Prostate gland (tissue), 2 donors: ENCODE results near the gene COL5A1.
"Not testable (repeated sequence)": the region's sequence is repeated elsewhere in the genome, so short reads cannot be mapped to it uniquely, and the experiment has no call there.

Experiments used
- CTCF ChIP-seq, 4 experiments: fragments of 200-600 bp in 2 of 4; fragments of 450-650 bp in 2 of 4; sonication (generic) in 2 of 4; IDR thresholded peaks; 1 replicate in 3 of 4; 2 replicates in 1 of 4; pipeline ENCODE4 v1.5.1; 2016 to 2019; ENCODE audit warnings: antibody characterized with exemption in 4 of 4, mild to moderate bottlenecking in 2 of 4, moderate library complexity in 2 of 4
- POLR2A ChIP-seq: fragments of 450-650 bp; IDR thresholded peaks from one replicate; pipeline ENCODE4 v1.6.1; 2016; ENCODE audit warnings: antibody characterized with exemption, mild to moderate bottlenecking

DNA sequence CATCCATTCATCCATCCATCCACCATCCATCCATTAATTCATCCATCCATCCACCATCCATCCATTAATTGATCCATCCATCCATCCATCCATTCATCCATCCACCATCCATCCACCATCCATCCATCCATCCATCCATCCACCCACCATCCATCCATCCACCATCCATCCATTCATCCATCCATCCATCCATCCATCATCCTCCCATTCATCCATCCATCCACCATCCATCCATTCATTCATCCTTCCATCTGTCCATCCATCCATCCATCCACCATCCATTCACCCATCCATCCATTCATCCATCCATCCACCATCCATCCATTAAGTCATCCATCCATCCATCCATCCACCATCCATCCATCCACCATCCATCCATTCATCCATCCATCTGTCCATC lies 43.3 kb downstream of the COL5A1 start:
- TF ChIP-seq POLR2A; CTCF (IDR thresholded peaks at IDR 0.05): not testable (repeated sequence)
